Epithelial cell of prostate (primary cell): ENCODE measurements around the gene E2F1.

Source experiments
- DNase-seq: peaks from one replicate; pipeline ENCODE4 v3.0.0-alpha.2; 2011; ENCODE audit warnings: low read depth, low spot score
- H3K27ac ChIP-seq: fragments of 450-650 bp; 2 replicates; pipeline ENCODE4 v1.5.1; 2017; ENCODE audit warnings: mild to moderate bottlenecking

The E2F1 gene

GRCh38 chr20:33660685-33661058, 25.5 kb downstream of the E2F1 start:
- H3K27ac ChIP-seq = no peak overlapping the region

GRCh38 chr20:33660035-33660684, 26.0 kb downstream of the E2F1 start:
- no peak for DNase-seq
- no peak overlapping the region for H3K27ac ChIP-seq

More at GRCh38 chr20:33660685-33661058, 25.5 kb downstream of the E2F1 start:
- DNase-seq = no peak

- DNase-seq = no peak
- no peak overlapping the region for H3K27ac ChIP-seq
Measured at GRCh38 chr20:33659341-33660034, 26.7 kb downstream of the E2F1 start.

DNA sequence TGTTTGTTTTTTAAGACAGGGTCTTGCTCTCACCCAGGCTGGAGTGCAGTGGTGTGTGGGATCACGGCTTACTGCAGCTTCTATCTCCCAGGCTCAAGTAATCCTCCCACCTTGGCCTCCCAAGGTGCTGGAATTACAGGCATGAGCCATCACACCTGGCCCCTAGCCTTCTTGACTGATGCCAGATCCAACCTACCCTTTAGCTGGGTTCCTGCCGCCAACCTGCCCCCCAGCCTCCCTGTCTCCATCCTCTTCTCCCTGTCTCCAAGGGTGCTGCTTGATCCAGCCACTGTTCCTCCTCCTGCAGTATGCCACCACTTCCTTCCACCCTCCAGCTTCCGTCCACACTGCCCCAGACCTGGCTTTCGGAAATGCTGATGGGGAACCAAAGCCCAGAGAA, 27.3 kb downstream of the E2F1 start:
- no peak overlapping the region for H3K27ac ChIP-seq
- DNase-seq = no peak

GRCh38 chr20:33658510-33658909, 27.7 kb downstream of the E2F1 start:
- no peak overlapping the region for H3K27ac ChIP-seq
- no peak for DNase-seq

DNA sequence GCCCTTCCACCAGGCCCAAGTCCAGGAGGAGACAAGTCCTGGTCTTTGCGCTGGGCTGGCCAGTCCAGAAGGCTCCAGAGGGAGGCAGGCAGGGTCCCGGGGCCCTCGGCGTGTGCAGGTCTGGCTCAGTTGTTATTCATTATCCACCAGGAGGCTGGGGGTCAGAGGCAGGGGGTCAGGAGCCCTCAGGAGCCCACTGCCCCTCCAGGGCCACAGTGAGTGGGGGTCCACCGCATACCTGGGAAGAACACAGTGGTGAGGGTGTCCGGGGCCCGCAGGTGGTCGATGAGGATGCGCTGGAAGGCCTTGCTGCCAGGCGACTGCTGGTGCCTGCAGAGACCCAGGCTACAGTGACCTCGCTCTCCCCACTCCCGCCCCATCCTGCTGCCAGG, 28.5 kb downstream of the E2F1 start:
- DNase-seq = no peak
- H3K27ac ChIP-seq = no peak overlapping the region

DNA sequence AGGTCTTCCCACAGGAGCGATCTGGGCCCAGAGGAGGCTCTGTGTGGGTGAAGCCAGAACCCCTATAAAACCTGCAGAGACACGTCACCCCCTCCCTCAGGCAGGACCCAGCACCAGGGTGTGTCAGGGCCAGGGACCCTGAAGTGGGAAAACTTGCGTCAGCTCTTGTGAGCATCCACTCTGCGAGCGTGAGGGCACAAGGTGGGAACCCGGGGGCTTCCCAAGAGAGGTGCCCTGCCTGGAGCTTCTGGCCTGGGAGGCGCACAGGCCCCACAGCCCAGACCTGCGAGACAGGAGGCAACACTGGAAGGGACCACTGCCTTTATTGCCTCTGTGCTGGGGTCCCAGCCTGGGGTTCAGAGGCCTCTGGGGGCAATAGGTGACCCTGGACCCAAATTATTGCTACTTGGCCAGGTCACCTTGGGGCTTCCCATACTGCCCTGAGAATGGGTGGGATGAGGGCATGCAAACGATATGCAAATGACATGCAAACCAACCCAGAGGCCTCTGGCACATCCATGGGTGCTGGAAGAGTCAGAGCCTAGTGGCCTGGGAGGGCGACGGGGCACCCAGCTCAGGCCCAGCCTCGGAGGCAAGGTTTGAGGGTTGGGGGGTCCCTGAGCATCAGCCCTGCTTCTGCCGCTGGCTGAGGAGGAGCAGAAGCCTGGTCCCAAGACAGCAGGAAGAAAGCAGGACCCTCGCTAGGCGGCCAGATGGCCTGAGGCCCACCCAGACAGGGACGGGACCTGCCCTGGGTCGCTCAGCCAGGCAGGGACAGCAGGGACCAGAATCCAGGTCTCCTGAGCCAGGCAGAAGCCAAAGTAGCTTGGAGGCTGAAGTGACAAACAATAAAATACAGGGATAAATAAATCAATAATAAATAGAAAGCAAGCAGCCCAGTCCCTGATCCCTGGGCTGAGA, 29.1 kb downstream of the E2F1 start:
- DNase-seq = no peak
- H3K27ac ChIP-seq = no peak overlapping the region

- no peak for DNase-seq
- H3K27ac ChIP-seq = no peak overlapping the region
Measured at GRCh38 chr20:33656010-33656782, 30.0 kb downstream of the E2F1 start.

DNA sequence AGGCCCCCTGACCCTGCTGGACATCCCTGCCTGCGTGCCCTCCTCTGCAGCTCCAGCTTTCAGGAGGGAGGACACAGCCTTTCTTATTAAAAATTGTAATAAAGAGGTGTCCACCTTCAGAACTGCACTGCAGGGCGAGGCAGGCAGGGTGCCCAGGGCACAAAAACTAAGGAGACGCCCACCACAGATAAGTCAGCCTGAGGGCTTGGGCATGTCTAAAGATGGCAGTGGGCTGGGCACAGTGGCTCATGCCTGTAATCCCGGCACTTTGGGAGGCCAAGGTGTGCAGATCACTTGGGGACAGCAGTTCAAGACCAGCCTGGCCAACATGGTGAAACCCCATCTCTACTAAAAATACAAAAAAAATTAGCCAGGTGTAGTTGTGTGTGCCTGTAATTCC, 31.0 kb downstream of the E2F1 start:
- H3K27ac ChIP-seq = no peak overlapping the region
- DNase-seq = no peak

DNA sequence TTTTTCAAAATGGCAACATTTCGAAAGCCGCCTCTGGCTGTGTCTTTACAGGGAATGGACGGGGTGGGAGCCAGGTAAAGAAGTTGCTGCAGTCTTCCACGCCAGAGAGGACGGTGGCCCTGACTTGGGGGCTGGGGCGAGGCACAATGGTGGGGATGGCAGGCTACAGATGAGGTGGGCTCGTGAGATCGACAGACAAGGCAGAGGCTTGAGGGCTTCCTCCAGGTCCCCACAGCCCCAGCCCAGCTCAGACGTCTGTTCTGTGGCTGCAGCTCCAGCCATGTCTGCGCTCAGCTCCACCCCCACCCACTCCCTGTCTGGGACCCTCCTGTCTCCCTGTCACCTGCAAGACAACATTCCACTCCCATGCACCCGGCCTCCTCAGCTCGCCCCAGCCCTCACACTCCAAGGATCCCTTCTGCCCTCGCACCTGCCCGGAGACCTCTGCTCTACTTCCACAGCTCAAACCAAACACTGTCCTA, 31.5 kb downstream of the E2F1 start:
- H3K27ac ChIP-seq = no peak overlapping the region
- DNase-seq = no peak

- DNase-seq = peak; percentile 29
- H3K27ac ChIP-seq = no peak overlapping the region
Measured at GRCh38 chr20:33653900-33654596, 32.1 kb downstream of the E2F1 start.

- DNase-seq = no peak
- H3K27ac ChIP-seq = no peak overlapping the region
Measured at GRCh38 chr20:33653218-33653899, 32.8 kb downstream of the E2F1 start.

DNA sequence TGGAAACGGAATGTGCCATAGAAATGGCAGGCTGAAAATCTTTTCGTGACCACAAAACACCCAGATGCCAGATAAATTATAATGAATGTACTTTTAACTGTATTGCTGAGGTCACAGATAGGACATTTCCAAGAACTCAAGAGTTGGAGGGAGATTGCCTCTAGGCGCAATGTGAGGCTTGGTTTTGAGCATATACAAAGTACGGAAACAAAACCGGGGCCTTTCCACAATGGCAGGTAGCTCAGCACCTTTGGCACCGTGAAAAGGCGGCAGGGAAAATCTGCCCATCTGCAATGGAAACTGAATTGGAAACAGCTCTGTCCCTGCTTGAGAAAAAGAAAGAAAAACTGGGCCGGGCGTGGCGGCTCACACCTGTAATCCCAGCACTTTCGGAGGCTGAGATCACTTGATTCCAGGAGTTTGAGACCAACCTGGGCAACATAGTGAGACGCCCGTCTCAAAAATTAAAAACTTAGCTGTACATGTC, 34.6 kb downstream of the E2F1 start:
- no peak overlapping the region for H3K27ac ChIP-seq
- no peak for DNase-seq

DNA sequence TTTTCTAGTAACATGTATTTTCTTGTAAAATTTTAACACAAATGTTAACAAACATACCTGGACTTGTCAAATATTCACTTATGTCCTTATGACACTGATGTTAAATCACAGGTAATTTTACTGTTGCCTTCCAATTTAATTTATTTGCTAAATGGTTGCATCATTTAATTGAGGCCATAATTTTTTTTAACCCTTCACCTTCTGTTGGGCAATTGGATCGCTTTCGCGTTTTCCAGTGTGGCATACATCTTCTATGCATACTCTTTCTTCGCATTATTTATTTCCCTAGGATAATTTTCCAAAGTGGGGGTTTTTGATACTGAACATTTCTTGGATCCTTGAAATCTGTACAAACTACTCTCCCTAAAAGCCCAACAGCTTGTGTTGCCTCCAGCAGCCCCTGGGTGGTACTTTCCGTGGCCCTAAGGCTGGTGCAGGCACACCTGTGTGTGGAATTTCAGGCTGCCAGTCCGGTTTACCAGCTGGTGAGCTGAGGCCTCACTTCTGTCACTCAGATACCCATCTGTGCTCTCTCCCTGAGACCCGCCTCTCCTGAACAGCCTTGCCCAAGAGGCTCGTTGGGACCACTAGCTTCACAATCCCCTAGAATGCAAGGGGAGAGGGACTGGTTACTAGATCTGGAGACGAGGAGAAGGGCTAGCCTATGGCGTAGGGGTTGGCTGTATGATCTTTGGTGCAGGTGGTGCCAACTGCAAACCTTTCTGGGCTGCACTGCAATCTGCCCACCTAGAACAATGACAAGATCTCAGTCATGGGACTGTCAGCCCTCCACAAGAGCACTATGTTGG, 35.2 kb downstream of the E2F1 start:
- no peak overlapping the region for H3K27ac ChIP-seq
- no peak for DNase-seq

GRCh38 chr20:33650111-33650752, 36.0 kb downstream of the E2F1 start:
- H3K27ac ChIP-seq = no peak overlapping the region
- DNase-seq = no peak

GRCh38 chr20:33649201-33649681, 36.9 kb downstream of the E2F1 start:
- no peak for DNase-seq
- no peak overlapping the region for H3K27ac ChIP-seq

DNA sequence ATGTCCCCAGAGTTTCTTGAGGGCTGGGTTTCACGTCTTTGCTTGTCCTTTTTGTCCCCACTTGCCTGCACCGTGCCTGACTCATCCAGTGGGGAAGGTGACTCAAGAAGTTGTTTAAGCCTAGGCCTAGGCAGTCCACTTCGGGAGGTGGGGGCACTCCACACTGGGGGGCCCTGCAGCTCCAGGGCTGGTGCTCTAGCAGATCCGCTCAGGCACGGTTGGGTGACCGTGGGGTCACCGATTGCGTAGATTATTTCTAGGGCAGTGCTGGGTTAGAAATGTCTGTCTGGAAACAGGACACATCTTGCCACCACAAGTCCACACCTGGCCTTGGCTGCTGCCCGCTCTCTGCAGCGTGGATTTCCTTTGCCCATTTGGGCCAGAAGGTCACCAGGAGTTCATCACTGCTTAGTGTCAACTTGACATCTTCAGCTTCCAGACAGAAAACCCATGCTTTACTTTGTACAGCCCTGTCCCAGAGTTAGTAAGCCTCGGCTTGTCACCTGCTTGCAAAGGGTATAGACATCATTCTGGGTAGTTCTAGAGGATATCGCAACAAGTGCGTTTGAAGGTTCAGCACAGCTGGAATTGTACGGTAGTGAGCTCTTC, 37.7 kb downstream of the E2F1 start:
- H3K27ac ChIP-seq = no peak overlapping the region
- no peak for DNase-seq
